Activated T-cell treated with anti-CD3 and anti-CD28 coated beads for 4 hours (primary cell): ENCODE data around the gene BABAM1.

Source experiments
- DNase-seq: peaks from one replicate; pipeline ENCODE4 v3.0.0-alpha.2; 2020

The BABAM1 gene

DNA sequence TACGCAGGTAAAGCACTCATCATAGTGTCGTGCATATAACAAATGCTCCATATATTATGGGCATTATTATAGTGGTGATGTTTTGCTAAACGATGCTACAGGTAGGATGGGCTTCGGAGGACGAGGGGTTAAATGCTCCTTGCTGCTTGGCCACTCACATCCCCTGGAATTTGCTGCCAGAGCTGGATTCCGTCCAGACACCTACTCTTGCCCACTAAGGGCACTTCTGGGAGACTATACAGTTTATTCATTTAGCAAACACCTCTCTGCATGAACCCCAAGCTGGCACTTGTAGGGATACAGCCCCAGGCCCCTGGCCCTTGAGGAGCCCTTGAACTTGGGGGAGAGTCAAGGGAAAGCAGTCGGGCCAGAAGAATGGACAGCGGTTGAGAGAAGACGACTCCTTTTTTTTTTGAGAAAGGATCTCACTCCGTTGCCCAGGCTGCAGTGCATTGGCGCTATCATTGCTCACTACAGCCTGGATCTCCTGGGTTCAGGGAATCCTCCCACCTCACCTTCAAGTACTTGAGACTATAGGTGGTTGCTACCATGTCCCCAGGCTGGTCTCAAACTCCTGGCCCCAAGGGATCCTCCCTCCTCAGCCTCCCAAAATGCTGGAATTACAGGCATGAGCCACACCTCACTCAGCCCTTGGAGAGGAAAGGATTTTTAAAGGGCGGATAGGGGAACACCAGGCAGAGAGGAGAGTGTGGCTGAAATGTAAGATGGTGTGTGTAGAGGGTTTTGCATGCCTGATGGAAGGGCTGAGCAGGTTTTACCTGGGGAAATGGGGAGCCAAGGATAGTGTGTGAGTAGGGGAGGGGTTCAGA lies 37.4 kb downstream of the BABAM1 start:
- no peak for DNase-seq

DNA sequence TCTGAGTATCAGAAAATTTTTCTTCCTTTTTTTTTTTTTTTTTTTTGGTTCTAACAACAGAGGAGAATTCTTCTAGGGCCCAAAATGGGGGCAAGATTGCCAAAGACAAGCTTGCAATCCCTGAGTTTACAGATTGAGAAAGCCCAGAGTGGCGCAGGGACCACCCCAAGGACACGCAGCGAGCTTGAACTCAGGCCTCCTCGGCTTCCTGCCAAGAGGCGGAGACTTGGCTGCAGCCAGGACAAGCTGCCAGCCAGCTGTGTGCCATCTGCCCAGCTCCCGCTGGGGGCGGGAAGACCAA lies 37.9 kb downstream of the BABAM1 start:
- DNase-seq, result no peak

DNA sequence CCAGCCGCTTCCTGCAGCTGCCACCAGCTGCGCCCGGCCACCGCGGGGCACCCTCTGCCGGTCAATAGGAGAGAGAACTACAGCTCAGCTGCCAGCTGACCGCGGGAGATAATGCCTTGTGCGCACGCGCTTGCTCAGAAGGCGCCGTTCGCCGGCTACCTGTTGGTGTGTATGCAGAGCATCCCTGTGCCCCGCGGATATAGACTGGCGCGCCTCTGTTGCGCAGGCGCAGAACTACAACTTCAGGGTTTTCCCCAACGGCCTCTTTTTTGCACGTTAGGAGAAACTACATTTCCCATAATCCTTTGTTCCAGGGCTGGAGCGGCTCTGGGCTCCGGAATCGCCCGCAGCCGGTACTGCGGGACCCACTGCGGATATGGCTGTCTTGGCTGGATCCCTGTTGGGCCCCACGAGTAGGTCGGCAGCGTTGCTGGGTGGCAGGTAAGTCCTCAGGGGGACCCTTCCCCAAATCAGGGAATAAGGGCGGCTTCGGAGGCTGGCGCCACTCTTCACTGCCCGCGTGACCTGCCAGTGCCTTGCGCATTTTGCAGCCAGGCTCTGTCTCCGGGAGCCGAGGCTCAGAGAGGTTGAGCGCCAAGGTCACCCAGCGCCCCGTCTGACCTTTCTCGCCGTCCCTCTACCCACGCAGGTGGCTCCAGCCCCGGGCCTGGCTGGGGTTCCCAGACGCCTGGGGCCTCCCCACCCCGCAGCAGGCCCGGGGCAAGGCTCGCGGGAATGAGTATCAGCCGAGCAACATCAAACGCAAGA lies 38.5 kb downstream of the BABAM1 start, which contains the start of gene MRPL34:
Gene MRPL34 (plus strand): TSS at position 356 of the 768 bp plus-strand sequence. CDS start 21 bp downstream, at position 377.
- peak; percentile 83 for DNase-seq

DNA sequence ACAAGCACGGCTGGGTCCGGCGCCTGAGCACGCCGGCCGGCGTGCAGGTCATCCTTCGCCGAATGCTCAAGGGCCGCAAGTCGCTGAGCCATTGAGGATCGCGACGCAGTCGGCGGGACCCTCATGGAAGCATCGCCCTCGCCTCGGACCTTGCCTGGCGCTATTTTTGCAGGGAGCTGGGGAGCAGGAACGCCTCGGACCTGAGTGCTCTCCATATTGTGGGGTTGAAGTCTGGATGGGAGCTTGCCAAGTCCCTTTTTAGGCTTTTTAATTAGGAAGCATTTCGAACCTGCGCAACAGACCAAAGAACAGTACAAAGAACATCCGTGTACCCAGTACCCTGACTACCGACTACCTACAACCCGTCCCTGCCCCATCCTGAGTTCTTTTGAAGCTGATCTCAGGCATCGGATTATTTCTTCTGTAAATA lies 39.1 kb downstream of the BABAM1 start:
- DNase-seq, result no peak

DNA sequence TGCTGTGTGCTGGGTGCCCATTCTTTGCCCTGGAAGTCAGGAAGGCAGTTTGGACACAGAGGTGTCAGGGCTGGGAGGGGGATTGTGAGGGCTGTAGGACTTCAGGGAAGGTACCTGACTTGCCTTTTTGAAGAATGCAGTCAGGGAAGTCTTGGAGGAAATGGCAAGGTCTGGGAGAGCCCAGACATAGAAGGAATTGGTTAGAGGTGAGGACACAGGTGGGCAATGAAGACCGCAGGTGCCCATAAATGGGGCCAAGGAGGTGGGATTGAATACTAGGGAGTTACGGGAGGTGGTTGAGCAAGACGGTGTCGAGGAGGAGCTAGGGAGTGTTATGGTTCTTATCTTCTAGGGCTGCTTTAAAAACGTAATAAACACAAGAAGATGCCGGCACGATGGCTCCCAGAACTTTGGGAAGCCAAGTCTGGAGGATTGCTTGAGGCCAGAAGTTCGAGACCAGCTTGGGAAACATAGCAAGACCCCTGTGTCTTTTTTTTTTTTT lies 40.7 kb downstream of the BABAM1 start:
- DNase-seq, result no peak

DNA sequence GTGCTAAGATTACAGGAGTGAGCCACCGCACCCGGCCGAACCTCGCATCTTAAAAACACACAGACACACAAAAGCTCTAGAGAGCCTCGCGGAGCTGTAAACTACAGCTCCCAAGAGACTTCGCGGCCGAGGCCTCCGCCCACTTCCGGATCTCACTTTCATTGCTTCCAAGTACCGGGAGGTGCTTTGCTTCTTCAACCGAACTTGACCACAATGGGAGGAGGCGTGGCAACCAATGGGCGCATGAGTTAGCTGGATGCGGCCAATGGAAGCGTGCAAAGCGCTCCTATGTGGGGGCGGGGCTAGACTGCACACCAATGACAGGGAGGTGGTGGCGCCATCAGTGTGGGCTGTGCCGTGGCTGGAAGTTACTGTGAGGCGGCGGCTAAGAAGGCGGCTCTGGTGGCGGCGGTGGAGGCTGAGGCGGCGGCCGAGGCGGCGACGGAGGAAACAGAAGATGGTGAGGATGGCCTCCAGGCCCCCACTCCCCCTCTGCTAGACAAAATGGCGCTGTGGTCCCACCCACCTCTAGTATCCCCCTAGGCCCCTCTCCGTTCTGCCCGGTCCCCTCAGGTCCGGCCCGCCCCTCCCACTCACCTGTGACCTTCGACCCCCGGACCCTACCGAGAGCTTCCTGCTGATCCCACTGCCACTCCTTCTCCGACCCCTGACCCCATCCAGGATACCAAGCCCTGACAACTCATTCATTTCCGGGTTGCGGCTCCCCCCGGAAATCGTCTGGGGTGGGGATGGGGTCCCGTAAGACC lies 42.1 kb downstream of the BABAM1 start, which contains the start of gene DDA1:
Gene DDA1 (plus strand): TSS at position 366 of the 767 bp plus-strand sequence. CDS start 92 bp downstream, at position 458.
- peak; percentile 97 for DNase-seq

DNA sequence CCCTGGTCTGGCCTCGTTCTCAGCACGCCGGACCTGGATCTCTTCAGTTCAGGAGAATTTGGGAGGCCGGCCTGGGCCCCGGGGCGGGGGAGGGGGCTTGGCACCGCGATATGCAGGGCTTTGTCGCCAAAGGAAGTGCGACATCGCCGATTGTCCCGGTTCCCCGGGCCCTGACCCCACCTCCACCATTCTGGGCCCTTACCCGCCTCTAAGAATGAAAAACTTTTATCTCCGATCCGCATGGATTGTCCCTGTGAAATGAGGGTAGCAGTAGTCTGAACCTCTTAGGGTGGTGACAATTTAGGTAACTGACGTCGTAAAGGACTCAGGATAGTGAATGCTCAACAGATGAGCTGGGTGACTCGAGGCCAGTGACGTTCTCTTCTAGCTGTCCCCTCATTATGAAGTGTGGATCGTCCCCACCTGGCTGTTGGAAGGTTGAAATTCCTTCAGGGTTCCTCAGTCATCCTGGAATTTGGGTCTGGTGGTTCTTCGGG lies 42.8 kb downstream of the BABAM1 start:
- no peak for DNase-seq

DNA sequence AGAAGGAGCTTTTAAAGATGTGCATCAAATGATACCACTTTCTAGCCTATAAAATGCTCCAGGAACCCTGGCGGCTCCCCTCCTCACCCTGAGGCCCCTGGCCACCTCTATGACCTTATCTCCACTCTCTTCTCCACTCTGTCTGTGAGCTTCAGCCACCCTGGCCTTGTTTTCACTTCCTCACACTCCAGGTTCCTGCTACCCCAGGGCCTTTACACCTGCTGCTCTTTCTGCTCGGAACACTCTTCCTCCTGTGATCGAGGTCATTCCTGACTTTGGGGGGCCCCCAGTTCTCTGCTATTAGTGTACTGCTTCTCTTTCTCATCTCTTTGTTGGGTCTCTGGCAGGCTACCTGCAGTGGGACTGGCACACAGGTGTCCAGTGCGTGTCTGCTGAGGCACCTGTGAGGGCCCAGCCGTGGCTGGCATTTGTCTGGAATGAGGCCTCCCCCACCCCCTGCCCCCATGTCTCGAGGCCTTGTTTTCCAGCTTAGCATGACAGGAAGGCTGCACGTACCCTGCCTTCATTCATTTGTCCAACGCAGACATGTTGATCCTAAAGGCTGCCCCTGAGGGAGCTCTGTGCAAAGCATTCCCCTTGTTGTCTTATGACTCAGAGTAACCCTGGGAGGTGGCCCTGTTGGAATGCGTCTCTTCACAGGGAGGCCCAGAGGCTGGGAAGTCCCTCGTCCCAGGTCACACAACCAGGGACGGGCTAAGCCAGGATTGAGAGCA lies 44.4 kb downstream of the BABAM1 start:
- DNase-seq, result no peak

DNA sequence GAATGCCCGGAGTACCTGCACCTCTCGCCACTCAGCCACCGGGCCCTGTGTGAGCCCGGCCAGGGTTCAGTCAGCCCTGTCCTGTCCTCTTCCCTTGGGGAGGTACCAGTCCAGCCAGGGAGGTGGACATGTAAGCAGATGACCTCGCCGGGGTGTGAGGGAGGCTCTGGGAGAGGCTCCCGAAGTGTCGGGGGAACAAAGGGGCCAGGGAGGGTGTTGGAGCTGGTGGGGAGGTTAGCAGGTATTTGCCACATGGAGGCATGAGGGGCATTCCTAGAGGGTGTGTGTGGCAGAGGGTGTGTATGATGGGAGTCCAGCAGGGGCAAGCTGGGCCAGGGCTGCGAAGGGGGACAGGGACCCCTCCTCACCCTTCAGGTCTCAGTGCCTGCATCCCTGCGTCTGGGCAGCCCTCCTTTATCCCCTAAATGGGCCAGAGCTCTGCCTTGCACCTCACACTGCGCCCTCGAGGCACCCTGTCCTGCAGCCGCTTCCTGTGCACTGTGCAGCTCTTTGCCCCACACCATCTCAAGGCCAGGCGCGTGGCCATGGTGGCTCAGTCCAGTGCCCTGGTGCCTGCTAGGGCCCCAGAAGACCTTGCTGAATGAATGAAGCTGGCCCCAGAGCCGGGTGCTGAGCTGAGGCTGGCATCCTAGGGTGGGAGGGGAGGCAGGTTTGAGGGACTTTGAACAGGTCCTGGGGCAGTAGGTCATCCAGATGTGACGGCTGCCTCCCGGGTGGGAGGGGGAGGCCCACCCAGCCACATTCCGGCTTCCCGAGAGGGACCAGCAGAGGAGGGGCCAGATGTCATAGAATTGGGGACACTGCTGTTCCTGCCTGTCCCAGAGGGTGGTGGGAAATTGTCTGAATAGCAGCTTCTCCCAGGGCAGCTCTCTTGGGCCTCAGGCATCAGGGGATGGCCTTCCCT lies 45.2 kb downstream of the BABAM1 start:
- no peak for DNase-seq

DNA sequence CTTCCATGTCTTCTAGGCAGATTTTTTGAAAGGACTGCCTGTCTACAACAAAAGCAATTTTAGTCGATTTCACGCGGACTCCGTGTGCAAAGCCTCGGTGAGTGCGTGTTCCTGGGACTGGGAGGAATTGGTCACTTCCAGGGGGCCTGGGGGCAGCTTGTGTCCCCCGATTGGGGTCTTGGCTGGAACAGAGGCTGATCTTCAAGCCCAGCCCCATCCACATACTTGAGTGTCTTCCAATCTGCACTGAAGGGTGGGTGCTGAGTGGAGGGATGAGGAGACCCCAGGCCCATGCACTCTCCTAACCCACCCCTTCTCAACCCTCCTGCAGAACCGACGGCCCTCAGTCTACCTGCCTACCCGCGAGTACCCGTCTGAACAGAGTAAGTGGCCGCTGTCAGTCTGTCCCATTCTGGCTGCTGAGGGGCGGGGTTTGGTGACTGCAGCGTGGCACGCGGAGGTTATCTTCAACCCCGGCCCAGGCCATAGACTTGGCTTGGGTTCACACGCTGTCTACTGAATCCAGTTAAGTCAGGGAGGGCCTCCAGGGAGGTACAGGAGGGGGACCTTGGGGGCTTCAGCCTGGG lies 46.9 kb downstream of the BABAM1 start:
- DNase-seq, result no peak

DNA sequence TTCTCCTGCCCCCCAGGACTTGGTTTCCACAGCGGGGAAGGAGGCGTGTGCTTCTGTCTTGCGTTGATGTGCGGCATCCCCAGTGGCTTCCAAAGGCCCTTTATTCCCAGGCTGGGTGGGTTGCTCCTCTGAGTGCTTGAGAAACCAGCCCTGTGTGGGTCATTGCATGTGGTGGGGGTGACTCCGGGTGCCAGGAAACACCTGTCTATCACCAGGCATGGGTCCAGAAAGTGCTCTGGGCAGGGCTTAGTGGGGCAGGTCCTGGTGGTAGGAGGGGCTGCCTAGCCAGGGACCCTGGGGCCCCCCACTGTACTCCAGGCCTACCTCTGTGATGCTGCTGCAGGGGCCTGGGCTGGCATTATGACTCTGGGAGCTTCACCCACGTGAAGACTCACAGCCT lies 51.7 kb downstream of the BABAM1 start:
- no peak for DNase-seq

DNA sequence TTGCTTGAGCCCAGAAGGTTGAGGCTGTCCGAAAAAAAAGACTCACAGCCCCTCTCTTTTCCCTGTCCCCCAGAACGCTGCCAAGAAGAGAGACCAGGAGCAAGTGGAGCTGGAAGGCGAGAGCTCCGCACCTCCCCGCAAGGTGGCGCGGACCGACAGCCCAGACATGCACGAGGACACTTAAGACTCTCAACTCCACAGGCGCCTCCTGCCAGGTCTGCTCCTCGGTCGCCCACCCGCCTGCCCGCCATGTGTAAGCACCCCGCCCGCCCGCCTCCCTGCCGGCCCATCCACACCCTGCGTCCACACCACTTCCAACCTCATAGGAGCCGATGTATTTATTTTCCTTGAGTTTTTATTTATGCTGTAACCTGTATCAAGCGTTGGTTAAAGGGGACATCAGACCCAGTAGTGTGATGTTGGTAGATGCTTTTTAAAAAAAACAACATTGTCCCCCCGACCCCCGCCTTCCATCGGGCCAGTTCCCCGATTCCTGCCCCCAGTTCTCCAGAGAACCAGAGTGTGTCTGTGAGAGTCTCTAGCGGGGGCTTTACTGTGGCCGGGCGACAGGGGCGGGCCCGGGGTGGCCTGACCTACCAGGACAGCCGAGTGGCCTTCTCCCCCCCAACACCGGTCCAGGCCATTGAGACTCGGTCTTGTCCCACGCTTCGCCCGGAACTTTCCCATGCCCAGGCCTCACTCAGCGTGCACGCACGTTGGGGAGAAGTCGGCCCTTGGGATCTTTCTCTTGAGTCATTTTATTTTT lies 52.4 kb downstream of the BABAM1 start:
- DNase-seq, result no peak

DNA sequence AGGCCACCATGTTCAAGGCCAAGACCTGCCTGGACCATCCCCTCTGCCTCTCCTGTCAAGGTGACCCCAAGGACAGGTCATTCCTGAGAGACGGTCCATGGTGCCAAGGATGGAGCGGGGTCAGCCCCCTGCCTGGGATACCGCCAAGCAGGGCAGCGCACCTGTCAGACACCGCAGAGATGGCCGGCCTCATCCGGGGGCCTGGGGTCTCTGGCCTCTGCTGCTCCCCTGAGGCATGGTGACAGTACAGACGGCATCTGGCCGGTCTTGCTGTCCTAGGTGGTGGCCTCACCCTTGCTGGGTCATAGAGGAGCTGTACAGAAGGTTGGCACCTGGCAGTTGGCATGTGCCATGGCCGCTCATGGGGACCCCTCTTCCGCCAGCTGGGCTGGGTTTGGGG lies 53.2 kb downstream of the BABAM1 start:
- no peak for DNase-seq

DNA sequence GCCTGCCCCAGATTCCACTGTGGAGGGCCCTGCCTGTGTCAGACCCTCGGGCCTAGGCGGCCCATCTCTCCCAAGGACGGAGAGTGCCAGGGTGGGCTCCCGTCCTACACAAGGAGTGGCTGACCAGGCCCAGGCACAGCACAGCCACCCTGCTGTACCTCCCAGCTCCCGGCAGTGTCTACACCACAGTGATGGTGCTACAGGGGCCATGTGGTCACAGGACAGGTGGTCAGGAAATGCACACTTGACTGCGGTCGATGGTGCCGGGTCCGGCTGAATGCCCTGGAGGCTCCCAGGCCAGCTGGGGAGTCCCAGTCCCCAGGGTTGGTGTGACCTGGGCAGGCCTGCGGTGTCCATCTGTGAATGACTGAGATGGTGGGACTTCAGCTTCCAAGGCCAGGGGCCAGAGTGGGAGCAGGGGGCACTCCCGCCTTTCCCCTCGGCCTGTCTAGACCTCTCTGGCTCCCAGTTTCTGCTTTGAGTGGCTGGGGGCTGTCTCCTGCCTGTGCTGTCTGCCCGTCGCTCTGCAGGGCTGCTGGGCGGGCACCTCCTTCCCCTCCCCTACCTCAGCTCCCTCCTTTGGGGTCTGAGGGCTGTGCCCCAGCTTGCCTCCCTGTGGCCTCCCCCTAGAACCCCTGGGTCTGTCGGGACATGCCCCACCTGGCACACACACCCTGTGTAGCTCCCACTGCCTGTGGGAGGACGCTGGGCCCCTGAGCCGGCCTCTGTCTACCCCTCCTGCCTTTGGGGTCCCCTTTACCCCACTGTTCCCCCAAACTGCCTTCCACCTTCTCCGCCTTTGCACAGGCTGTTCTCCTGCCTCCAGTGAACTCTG lies 54.6 kb downstream of the BABAM1 start:
- DNase-seq, result no peak

DNA sequence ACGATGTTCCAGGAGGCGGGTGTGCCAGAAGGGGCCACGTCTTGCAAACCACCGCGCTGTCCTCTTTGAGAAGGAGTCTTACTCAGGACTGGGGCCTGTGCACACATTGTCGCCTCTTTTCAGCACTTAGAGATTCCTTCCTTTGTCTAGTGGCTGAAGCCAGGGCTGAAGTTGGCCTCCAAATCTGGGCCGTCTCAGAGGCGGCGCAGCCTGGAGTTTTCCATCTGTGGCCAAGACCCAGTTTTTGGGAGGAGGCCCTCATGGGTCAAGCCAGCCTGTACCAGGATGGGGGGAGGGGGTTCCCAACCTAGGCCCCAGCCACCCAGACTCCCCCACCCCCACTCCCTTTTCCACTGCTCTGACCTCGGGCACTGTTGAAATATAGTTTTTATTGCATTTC lies 55.6 kb downstream of the BABAM1 start:
- no peak for DNase-seq

DNA sequence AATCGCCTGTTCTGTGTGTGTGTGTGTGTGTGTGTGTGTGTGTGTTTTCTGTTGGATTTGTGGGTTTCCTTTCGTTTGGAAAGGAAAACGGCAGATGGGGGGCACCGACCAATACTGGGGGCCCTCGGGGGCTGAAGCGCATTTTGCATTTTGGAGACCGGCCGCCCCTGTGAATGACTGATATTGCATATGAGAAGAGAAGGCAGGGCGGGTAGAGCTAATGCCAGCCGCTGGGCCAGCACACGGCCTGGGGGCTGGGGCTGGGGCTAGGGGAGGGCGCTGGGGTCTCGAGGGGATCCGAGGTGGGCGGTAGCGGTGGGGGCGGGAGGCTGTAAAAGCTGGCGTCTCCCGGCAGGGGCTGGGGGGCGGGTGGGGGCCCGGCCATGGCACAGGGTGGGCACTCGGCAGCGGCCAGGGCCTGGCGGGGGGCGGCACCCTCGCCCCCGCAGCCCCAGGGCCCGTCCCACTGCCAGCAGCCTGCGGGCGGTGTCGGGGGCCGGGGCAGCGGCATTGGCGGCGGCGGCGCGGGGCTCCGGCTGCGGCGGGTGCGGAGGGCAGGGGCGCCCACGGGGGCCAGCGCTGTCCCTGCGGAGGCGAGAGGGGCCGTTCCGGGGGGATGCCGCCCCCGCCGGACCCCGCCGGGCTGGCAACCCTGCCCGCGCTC lies 56.2 kb downstream of the BABAM1 start:
- DNase-seq, result no peak

DNA sequence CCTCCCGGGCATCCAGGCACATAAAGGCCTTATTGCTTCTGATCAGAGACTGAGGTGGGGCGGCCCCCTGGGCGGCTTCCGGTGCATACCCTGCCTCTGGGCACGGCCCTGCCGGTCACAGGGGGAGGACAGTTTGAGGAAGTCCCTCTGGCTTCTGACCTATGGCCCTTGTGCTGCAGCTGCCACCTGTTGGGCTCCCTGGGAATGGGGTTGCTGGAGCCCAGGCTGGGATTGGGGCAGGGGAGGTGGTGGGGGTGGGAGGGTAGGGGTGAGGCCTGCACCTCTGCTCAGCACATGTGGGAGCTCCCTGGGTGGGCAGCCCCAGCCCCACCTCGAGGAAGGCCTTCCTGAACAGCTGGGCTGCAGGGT lies 56.7 kb downstream of the BABAM1 start:
- no peak for DNase-seq

DNA sequence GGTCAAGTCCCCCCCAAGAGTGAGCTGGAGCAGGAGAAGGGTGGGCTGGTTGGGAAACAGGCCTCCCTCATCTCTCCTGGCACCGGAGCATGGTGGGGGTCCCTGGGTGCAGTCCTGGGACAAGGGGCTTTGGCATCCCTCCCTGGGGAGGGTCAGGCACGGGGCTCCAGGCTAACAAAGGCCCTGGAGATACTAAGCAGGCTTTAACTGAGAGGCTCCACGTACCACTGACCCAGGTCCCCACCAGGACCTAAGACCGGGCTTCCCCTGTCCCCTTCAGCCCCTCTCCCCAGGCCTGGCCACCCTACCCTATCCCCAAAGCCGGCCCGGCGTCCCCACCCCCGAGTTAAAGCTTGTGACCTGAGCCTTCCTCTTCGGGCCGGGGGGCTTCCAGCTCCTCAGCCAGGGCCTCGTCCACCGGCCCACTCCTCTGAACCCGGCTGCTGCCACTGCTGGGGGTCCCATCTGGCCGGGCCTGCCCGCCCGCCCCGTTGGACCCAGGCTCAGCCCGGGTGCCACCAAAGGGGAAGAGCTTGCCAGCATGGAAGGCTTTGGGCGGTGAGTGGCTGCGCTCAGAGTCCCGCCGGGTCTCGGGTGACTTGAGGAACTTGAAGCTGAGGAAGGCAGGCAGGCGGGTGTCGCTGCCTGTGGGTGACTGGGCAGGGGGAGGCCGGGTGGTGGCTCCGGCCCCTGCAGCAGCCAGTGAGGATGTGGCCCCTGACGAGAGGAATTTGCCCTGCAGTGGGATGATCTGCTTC lies 57.3 kb downstream of the BABAM1 start:
- DNase-seq, result no peak
